Neural cell (in vitro differentiated cells): ENCODE data around the gene OGDH. TPM values are rescaled to one million over a fixed set of nuclear protein-coding genes. Genes with fewer than 3 reads are reported as not detected.

Experiments
- H2AFZ ChIP-seq: fragments of 200-600, 300-800 bp; sonication (generic), shearing (Covaris generic); 2 replicates; pipeline ENCODE4 v1.6.0; 2014; ENCODE audit warnings: low read depth, mild to moderate bottlenecking, antibody characterized with exemption, low read length, moderate library complexity
- H3F3A ChIP-seq: fragments of 200-600 bp; shearing (Covaris generic); 2 replicates; pipeline ENCODE4 v1.6.1; 2016; ENCODE audit warnings: mild to moderate bottlenecking, moderate library complexity, mixed read lengths, antibody characterized with exemption, low read length; ENCODE audit not compliant: insufficient read depth, poor library complexity, severe bottlenecking
- H3K27ac ChIP-seq: fragments of 200-600, 300-800 bp; sonication (generic), shearing (Covaris generic); 2 replicates; pipeline ENCODE4 v1.5.1; 2014; ENCODE audit warnings: mild to moderate bottlenecking, low read length, moderate library complexity
- H3K27me3 ChIP-seq: fragments of 300-800, 200-600 bp; sonication (generic), shearing (Covaris generic); 2 replicates; pipeline ENCODE4 v1.6.0; 2014; ENCODE audit warnings: mild to moderate bottlenecking, low read depth, low read length, moderate library complexity; ENCODE audit not compliant: insufficient read depth
- H3K36me3 ChIP-seq: fragments of 300-800, 200-600 bp; sonication (generic), shearing (Covaris generic); 2 replicates; pipeline ENCODE4 v1.5.1; 2014; ENCODE audit warnings: mild to moderate bottlenecking, antibody characterized with exemption, low read length, moderate library complexity; ENCODE audit not compliant: insufficient read depth
- H3K4me2 ChIP-seq: fragments of 300-800, 200-600 bp; sonication (generic), shearing (Covaris generic); 2 replicates; pipeline ENCODE4 v1.6.0; 2014; ENCODE audit warnings: mild to moderate bottlenecking, low read length
- H3K4me3 ChIP-seq: fragments of 300-800, 200-600 bp; sonication (generic), shearing (Covaris generic); 2 replicates; pipeline ENCODE4 v1.5.1; 2014; ENCODE audit warnings: mild to moderate bottlenecking, low read length, moderate library complexity
- H3K79me2 ChIP-seq: fragments of 200-600 bp; shearing (Covaris generic); replicated peaks from 2 replicates; pipeline ENCODE4 v1.6.0; 2014; ENCODE audit warnings: mild to moderate bottlenecking, low read length, moderate library complexity; ENCODE audit not compliant: insufficient read depth
- H3K9ac ChIP-seq: fragments of 300-800, 200-600 bp; sonication (generic), shearing (Covaris generic); 2 replicates; pipeline ENCODE4 v1.6.1; 2016; ENCODE audit warnings: mild to moderate bottlenecking, low read length, mixed read lengths
- H3K9me2 ChIP-seq: fragments of 200-600 bp; shearing (Covaris generic); 2 replicates; pipeline ENCODE4 v1.6.1; 2016; ENCODE audit warnings: mild to moderate bottlenecking, low read length, mixed read lengths; ENCODE audit not compliant: insufficient read depth
- H3K9me3 ChIP-seq: fragments of 200-600, 300-800 bp; sonication (generic), shearing (Covaris generic); 2 replicates; pipeline ENCODE4 v1.6.1; 2016; ENCODE audit warnings: mild to moderate bottlenecking, mixed run types, low read length, moderate library complexity, mixed read lengths
- H4K20me1 ChIP-seq: fragments of 200-600 bp; shearing (Covaris generic); 2 replicates; pipeline ENCODE4 v1.6.1; 2016; ENCODE audit warnings: mild to moderate bottlenecking, mixed run types; ENCODE audit not compliant: insufficient read depth
- EP300 ChIP-seq: fragments of 450-650 bp; conservative IDR thresholded peaks from 2 replicates; pipeline ENCODE4 v1.6.1; 2014; ENCODE audit warnings: antibody characterized with exemption, mild to moderate bottlenecking, moderate library complexity; ENCODE audit not compliant: poor library complexity, severe bottlenecking
- EZH2 ChIP-seq: fragments of 200-600, 300-800 bp; shearing (Covaris generic), sonication (generic); IDR thresholded peaks from 2 replicates; pipeline ENCODE4 v1.6.1; 2014; ENCODE audit warnings: antibody characterized with exemption, low read length, borderline replicate concordance, mild to moderate bottlenecking; ENCODE audit not compliant: insufficient read depth, poor library complexity, severe bottlenecking
- MXI1 ChIP-seq: fragments of 450-650 bp; conservative IDR thresholded peaks from 2 replicates; pipeline ENCODE4 v1.6.1; 2014; ENCODE audit warnings: antibody characterized with exemption, mild to moderate bottlenecking; ENCODE audit not compliant: poor library complexity, severe bottlenecking
- POLR2AphosphoS5 ChIP-seq: IDR thresholded peaks from 2 replicates; pipeline ENCODE4 v1.6.1; 2012
- RAD21 ChIP-seq: fragments of 450-650 bp; conservative IDR thresholded peaks from 2 replicates; pipeline ENCODE4 v1.6.1; 2014; ENCODE audit warnings: antibody characterized with exemption, mild to moderate bottlenecking, moderate library complexity
- REST ChIP-seq: IDR thresholded peaks from 2 replicates; pipeline ENCODE4 v1.6.1; 2012; ENCODE audit warnings: borderline replicate concordance
- SMC3 ChIP-seq: fragments of 450-650 bp; conservative IDR thresholded peaks from 2 replicates; pipeline ENCODE4 v1.6.1; 2014; ENCODE audit warnings: antibody characterized with exemption, mild to moderate bottlenecking, moderate library complexity; ENCODE audit not compliant: poor library complexity
- TAF1 ChIP-seq: IDR thresholded peaks from 2 replicates; pipeline ENCODE4 v1.6.1; 2012; ENCODE audit warnings: low read depth
- polyA plus RNA-seq: library from polyadenylated mRNA; depleted of rRNA; stranded (reverse); fragments of >200 nt; gene quantifications from 2 replicates; pipeline ENCODE4 v1.2.3, GENCODE V29; 2014
- TF ChIP-seq, protein P1 (sequence below): fragments of 450-650 bp; IDR thresholded peaks from 2 replicates; pipeline ENCODE4 v1.5.1; 2014; ENCODE audit warnings: antibody characterized with exemption, mild to moderate bottlenecking, moderate library complexity; ENCODE audit not compliant: poor library complexity, severe bottlenecking

OGDH gene
- polyA plus RNA-seq, 1 donor from 2014 or later = 16.9 TPM

GRCh38 chr7:44629829-44630522 is 23.5 kb downstream of the OGDH start (continued):
- TF ChIP-seq REST = no peak

DNA sequence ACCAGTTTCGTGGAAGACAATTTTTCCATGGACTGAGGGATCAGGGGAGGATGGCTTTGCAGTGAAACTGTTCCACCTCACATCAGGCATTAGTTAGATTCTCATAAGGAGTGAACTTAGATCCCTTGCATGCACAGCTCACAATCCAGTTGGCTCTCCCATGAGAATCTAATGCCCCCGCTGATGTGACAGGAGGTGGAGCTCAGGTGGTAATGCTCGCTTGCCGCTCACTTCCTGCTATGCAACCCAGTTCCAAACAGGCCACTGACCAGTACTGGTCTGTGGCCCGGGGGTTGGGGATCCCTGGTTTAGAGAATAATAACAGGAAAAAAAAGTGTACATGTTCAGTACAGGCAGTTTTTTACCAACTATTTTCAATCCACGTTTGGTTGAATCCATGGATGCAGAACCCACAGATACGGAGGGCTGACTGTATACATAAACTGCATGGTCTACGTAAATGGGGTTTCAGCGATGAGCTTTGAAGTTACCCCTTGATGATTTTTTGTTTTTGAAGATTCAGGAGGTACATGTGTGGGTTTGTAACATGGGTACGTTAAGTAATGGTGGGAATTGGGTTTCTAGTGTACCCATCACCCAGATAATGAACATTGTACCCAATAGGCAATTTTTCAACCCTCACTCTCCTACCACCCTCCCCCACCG is 24.5 kb downstream of the OGDH start:
- Histone ChIP-seq H3K4me2 (no peak overlapping the region), H2AFZ (no peak overlapping the region), H3K9me2 (no peaks in the 10 kb centered on the region), H3K9ac (no peak overlapping the region), H3K27ac (no peak overlapping the region), H4K20me1 (no peaks in the 10 kb centered on the region), H3K36me3 (no peaks in the 10 kb centered on the region), H3F3A (no peaks in the 10 kb centered on the region), H3K4me3 (no peak overlapping the region), H3K27me3 (no peaks in the 10 kb centered on the region), H3K79me2 (no peaks in the 10 kb centered on the region), H3K9me3 (no peaks in the 10 kb centered on the region)
- TF ChIP-seq POLR2AphosphoS5 (no peak), EP300 (no peak), REST (no peak), EZH2 (no peak), RAD21 (no peak), SMC3 (no peak), MXI1 (no peak), TAF1 (no peak)
- TF ChIP-seq, protein P1, sequence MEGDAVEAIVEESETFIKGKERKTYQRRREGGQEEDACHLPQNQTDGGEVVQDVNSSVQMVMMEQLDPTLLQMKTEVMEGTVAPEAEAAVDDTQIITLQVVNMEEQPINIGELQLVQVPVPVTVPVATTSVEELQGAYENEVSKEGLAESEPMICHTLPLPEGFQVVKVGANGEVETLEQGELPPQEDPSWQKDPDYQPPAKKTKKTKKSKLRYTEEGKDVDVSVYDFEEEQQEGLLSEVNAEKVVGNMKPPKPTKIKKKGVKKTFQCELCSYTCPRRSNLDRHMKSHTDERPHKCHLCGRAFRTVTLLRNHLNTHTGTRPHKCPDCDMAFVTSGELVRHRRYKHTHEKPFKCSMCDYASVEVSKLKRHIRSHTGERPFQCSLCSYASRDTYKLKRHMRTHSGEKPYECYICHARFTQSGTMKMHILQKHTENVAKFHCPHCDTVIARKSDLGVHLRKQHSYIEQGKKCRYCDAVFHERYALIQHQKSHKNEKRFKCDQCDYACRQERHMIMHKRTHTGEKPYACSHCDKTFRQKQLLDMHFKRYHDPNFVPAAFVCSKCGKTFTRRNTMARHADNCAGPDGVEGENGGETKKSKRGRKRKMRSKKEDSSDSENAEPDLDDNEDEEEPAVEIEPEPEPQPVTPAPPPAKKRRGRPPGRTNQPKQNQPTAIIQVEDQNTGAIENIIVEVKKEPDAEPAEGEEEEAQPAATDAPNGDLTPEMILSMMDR = no peak
